CD4-positive, CD25-positive, alpha-beta regulatory T cell (primary cell): ENCODE results near the gene MACROD2. TPM values are rescaled to one million over a fixed set of nuclear protein-coding genes. Genes with fewer than 3 reads are reported as not detected.

Experiments
- ATAC-seq, 2 donors: fragments of 150-1000 bp; cut with Tn5 transposase; one replicate each; pipeline ENCODE4 v1.10.0; 2021; ENCODE audit warnings: low read depth in 2 of 2, moderate number of reproducible peaks in 2 of 2, moderate library complexity in 1 of 2
- DNase-seq, 3 donors: peaks; one replicate each; pipeline versions ENCODE4 v3.0.0 to v3.0.0-alpha.2; 2012 to 2022; ENCODE audit warnings: mixed read lengths in 1 of 3
- H3K27ac ChIP-seq: one replicate; pipeline ENCODE4 v1.7.0; 2013; ENCODE audit warnings: mild to moderate bottlenecking, low read length; ENCODE audit not compliant: insufficient read depth, poor library complexity, severe bottlenecking
- H3K27me3 ChIP-seq: one replicate; pipeline ENCODE4 v1.7.0; 2013; ENCODE audit warnings: low read length; ENCODE audit not compliant: control insufficient read depth, insufficient read depth
- H3K36me3 ChIP-seq: one replicate; pipeline ENCODE4 v1.7.0; 2013; ENCODE audit warnings: mild to moderate bottlenecking, low read length, moderate library complexity; ENCODE audit not compliant: control insufficient read depth, insufficient read depth
- H3K4me1 ChIP-seq: 2 replicates; pipeline ENCODE4 v1.7.0; 2013; ENCODE audit warnings: mild to moderate bottlenecking, low read length; ENCODE audit not compliant: insufficient read depth, control insufficient read depth, poor library complexity, severe bottlenecking
- H3K4me3 ChIP-seq: one replicate; pipeline ENCODE4 v1.7.0; 2013; ENCODE audit warnings: low read depth, mild to moderate bottlenecking, low read length, moderate library complexity
- H3K9me3 ChIP-seq, 2 experiments: 1 replicate in 1 of 2; 2 replicates in 1 of 2; pipeline ENCODE4 v1.7.0; 2013; ENCODE audit warnings: low read length in 2 of 2, mild to moderate bottlenecking in 1 of 2, moderate library complexity in 1 of 2; ENCODE audit not compliant: control insufficient read depth in 2 of 2
- H3K27ac Mint-ChIP-seq, 3 donors: one replicate each; pipeline ENCODE4 v1.8.0; 2020 to 2022; ENCODE audit warnings: mild to moderate bottlenecking in 3 of 3, mixed read lengths in 3 of 3, moderate library complexity in 2 of 3
- H3K27me3 Mint-ChIP-seq: one replicate; pipeline ENCODE4 v1.8.0; 2022; ENCODE audit warnings: mild to moderate bottlenecking, mixed read lengths
- H3K36me3 Mint-ChIP-seq: one replicate; pipeline ENCODE4 v1.8.0; 2020; ENCODE audit warnings: mixed read lengths
- H3K4me1 Mint-ChIP-seq, 4 donors: one replicate each; pipeline ENCODE4 v1.8.0; 2020 to 2022; ENCODE audit warnings: mixed read lengths in 4 of 4, mild to moderate bottlenecking in 1 of 4
- H3K4me3 Mint-ChIP-seq, 4 donors: one replicate each; pipeline ENCODE4 v1.8.0; 2020 to 2022; ENCODE audit warnings: mild to moderate bottlenecking in 4 of 4, mixed read lengths in 4 of 4, moderate library complexity in 3 of 4
- H3K9me3 Mint-ChIP-seq, 7 donors: one replicate each; pipeline ENCODE4 v1.8.0; 2020 to 2022; ENCODE audit warnings: mixed read lengths in 7 of 7, mild to moderate bottlenecking in 3 of 7, moderate library complexity in 2 of 7
- polyA plus RNA-seq, 4 donors: library from polyadenylated mRNA; unstranded; fragments of 300-500 nt; fragmentation: Illumina TruSeq; gene quantifications; one replicate each; pipeline ENCODE4 v1.2.3, GENCODE V29; 2021
- total RNA-seq: library from RNA; stranded (reverse); gene quantifications from one replicate; pipeline ENCODE4 v1.2.3, GENCODE V29; 2022

The MACROD2 gene
- total and polyA plus RNA-seq, 5 donors from 2014 or later, result 1.4 TPM; not detected in 4

- Histone ChIP-seq H3K36me3 (no peaks in the 10 kb centered on the region), H3K4me1 (no peaks in the 10 kb centered on the region), H3K4me3 (no peak overlapping the region), H3K27me3 (no peaks in the 10 kb centered on the region), H3K9me3 (peaks cover 0 to 3% of the 10 kb centered on the region in 2 experiments), H3K27ac (no peak overlapping the region)
- Mint-ChIP-seq H3K36me3 (no peaks in the 10 kb centered on the region), H3K27me3 (no peaks in the 10 kb centered on the region), H3K9me3 (peaks cover 0 to 28% (median 4%) of the 10 kb centered on the region in 7 donors), H3K27ac (no peak overlapping the region), H3K4me1 (no peaks in the 10 kb centered on the region), H3K4me3 (no peak overlapping the region)
- ATAC-seq, result no peak
- no peak for DNase-seq
These were observed 198.6 kb downstream of the MACROD2 start for GRCh38 chr20:14193885-14194284.

GRCh38 chr20:14197097-14197496, 201.8 kb downstream of the MACROD2 start:
- Histone ChIP-seq H3K27ac (no peak overlapping the region), H3K27me3 (no peaks in the 10 kb centered on the region), H3K4me3 (no peak overlapping the region), H3K36me3 (no peaks in the 10 kb centered on the region), H3K4me1 (no peaks in the 10 kb centered on the region), H3K9me3 (no peaks in the 10 kb centered on the region)
- peaks cover 0 to 24% (median 4%) of the 10 kb centered on the region in 7 donors for H3K9me3 Mint-ChIP-seq
- H3K4me3 Mint-ChIP-seq, result no peak overlapping the region
- no peaks in the 10 kb centered on the region for H3K36me3 Mint-ChIP-seq
- DNase-seq (no peak), ATAC-seq (no peak)
- H3K4me1 Mint-ChIP-seq, result no peaks in the 10 kb centered on the region
- no peaks in the 10 kb centered on the region for H3K27me3 Mint-ChIP-seq
- H3K27ac Mint-ChIP-seq, result no peak overlapping the region

- Mint-ChIP-seq H3K27me3 (no peaks in the 10 kb centered on the region), H3K4me1 (no peaks in the 10 kb centered on the region), H3K4me3 (no peak overlapping the region), H3K9me3 (peaks cover 0 to 19% (median 6%) of the 10 kb centered on the region in 7 donors), H3K36me3 (no peaks in the 10 kb centered on the region), H3K27ac (no peak overlapping the region)
- Histone ChIP-seq H3K9me3 (no peaks in the 10 kb centered on the region), H3K27ac (no peak overlapping the region), H3K27me3 (no peaks in the 10 kb centered on the region), H3K4me1 (no peaks in the 10 kb centered on the region), H3K36me3 (no peaks in the 10 kb centered on the region), H3K4me3 (no peak overlapping the region)
- DNase-seq, result no peak
- ATAC-seq, result no peak
These were observed 203.1 kb downstream of the MACROD2 start for GRCh38 chr20:14198416-14198815.

GRCh38 chr20:14199111-14199510, 203.8 kb downstream of the MACROD2 start:
- Mint-ChIP-seq H3K27ac (no peak overlapping the region), H3K27me3 (no peaks in the 10 kb centered on the region), H3K9me3 (peaks cover 0 to 21% (median 7%) of the 10 kb centered on the region in 7 donors), H3K4me3 (no peak overlapping the region), H3K36me3 (no peaks in the 10 kb centered on the region), H3K4me1 (no peaks in the 10 kb centered on the region)
- no peak overlapping the region for H3K4me3 ChIP-seq
- no peak overlapping the region for H3K27ac ChIP-seq
- DNase-seq, result no peak
- H3K4me1 ChIP-seq, result no peaks in the 10 kb centered on the region
- ATAC-seq, result no peak
- H3K9me3 ChIP-seq, result no peaks in the 10 kb centered on the region
- no peaks in the 10 kb centered on the region for H3K27me3 ChIP-seq
- H3K36me3 ChIP-seq, result no peaks in the 10 kb centered on the region

GRCh38 chr20:14203657-14204056, 208.3 kb downstream of the MACROD2 start:
- Mint-ChIP-seq H3K4me1 (no peaks in the 10 kb centered on the region), H3K9me3 (peaks cover 0 to 26% (median 5%) of the 10 kb centered on the region in 7 donors), H3K36me3 (no peaks in the 10 kb centered on the region), H3K4me3 (no peak overlapping the region), H3K27ac (no peak overlapping the region), H3K27me3 (no peaks in the 10 kb centered on the region)
- no peaks in the 10 kb centered on the region for H3K27me3 ChIP-seq
- no peaks in the 10 kb centered on the region for H3K36me3 ChIP-seq
- no peaks in the 10 kb centered on the region for H3K4me1 ChIP-seq
- H3K4me3 ChIP-seq, result no peak overlapping the region
- no peak for ATAC-seq
- H3K27ac ChIP-seq, result no peak overlapping the region
- no peak for DNase-seq
- no peaks in the 10 kb centered on the region for H3K9me3 ChIP-seq

- ATAC-seq, result no peak
- Histone ChIP-seq H3K9me3 (peaks cover 0 to 4% of the 10 kb centered on the region in 2 experiments), H3K4me3 (no peak overlapping the region), H3K4me1 (no peaks in the 10 kb centered on the region), H3K27ac (no peak overlapping the region), H3K36me3 (no peaks in the 10 kb centered on the region), H3K27me3 (no peaks in the 10 kb centered on the region)
- DNase-seq, result no peak
- H3K36me3 Mint-ChIP-seq, result no peaks in the 10 kb centered on the region
- no peak overlapping the region for H3K4me3 Mint-ChIP-seq
- H3K9me3 Mint-ChIP-seq, result peaks cover 0 to 33% (median 2%) of the 10 kb centered on the region in 7 donors
- no peaks in the 10 kb centered on the region for H3K27me3 Mint-ChIP-seq
- H3K4me1 Mint-ChIP-seq, result no peaks in the 10 kb centered on the region
- H3K27ac Mint-ChIP-seq, result no peak overlapping the region
These were observed 212.3 kb downstream of the MACROD2 start for GRCh38 chr20:14207591-14207990.

GRCh38 chr20:14208956-14209355, 213.6 kb downstream of the MACROD2 start:
- Mint-ChIP-seq H3K4me3 (no peak overlapping the region), H3K9me3 (peaks cover 0 to 28% (median 3%) of the 10 kb centered on the region in 7 donors), H3K27ac (no peak overlapping the region), H3K36me3 (no peaks in the 10 kb centered on the region), H3K4me1 (no peaks in the 10 kb centered on the region), H3K27me3 (no peaks in the 10 kb centered on the region)
- Histone ChIP-seq H3K4me1 (no peaks in the 10 kb centered on the region), H3K27ac (no peak overlapping the region), H3K4me3 (no peak overlapping the region), H3K9me3 (peaks cover 0 to 4% of the 10 kb centered on the region in 2 experiments), H3K36me3 (no peaks in the 10 kb centered on the region), H3K27me3 (no peaks in the 10 kb centered on the region)
- DNase-seq (no peak), ATAC-seq (no peak)

- Mint-ChIP-seq H3K27ac (no peak overlapping the region), H3K27me3 (no peaks in the 10 kb centered on the region), H3K4me1 (no peaks in the 10 kb centered on the region), H3K9me3 (peaks cover 0 to 25% (median 2%) of the 10 kb centered on the region in 7 donors), H3K36me3 (no peaks in the 10 kb centered on the region), H3K4me3 (no peak overlapping the region)
- H3K4me1 ChIP-seq, result no peaks in the 10 kb centered on the region
- no peaks in the 10 kb centered on the region for H3K36me3 ChIP-seq
- no peak overlapping the region for H3K27ac ChIP-seq
- no peaks in the 10 kb centered on the region for H3K27me3 ChIP-seq
- H3K9me3 ChIP-seq, result peaks cover 0 to 4% of the 10 kb centered on the region in 2 experiments
- no peak overlapping the region for H3K4me3 ChIP-seq
- ATAC-seq (no peak), DNase-seq (no peak)
These were observed 214.8 kb downstream of the MACROD2 start for GRCh38 chr20:14210146-14210545.
